Measurements from ENCODE around the gene FHIT.

- TF ChIP-seq GATA2 (IDR thresholded peaks at IDR 0.05; ENCODE audit: low read depth, low read length): no peak
- TF ChIP-seq GATA3 (IDR thresholded peaks at IDR 0.05; ENCODE audit: low read depth, low read length): no peak
Observed at GRCh38 chr3:61248496-61248895, 2.8 kb downstream of the FHIT start.

Data from SH-SY5Y (cell line).